ENCODE data around the gene ARHGAP28.

ARHGAP28 gene

DNA sequence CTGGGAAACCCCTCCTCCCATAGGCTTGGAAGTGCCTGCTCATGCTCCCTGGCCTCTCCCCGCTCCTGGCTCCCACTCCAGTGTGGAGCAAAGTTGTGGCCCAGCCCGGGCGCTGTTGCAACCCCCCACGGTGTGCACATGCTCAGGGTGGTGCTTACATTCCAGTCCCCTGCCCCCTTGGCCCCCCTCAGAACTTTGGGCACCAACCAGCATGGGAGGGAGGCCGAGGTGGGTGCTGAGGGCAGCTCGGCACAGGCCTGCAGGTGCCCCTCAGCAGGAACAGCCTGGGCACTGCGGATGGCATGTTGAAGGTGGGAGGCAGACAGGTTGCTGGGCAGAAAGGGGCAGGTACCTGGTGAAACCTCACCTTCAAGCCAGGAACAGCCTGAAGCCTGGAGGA, 125.3 kb downstream of the ARHGAP28 start:
- no peak overlapping the region for H2BK12ac ChIP-seq (ENCODE audit: low read length)

GRCh38 chr18:6855767-6856166, 126.3 kb downstream of the ARHGAP28 start:
- Histone ChIP-seq H2BK12ac (ENCODE audit: low read length) (no peak overlapping the region), H3K79me2 (ENCODE audit: control insufficient read depth, insufficient read depth, low read length, poor library complexity) (no peaks in the 10 kb centered on the region), H3K9me3 (ENCODE audit: insufficient read depth, low read depth, low read length) (peaks cover 6% of the 10 kb centered on the region), H2AK5ac (ENCODE audit: low read length) (no peak overlapping the region), H4K91ac (ENCODE audit: low read depth, low read length) (no peak overlapping the region), H3K36me3 (ENCODE audit: control insufficient read depth in 1 of 2, insufficient read depth in 2 of 2, low read length in 2 of 2) (peaks cover 14 to 23% of the 10 kb centered on the region in 2 experiments), H3K23ac (ENCODE audit: low read length) (no peak overlapping the region), H3K27me3 (ENCODE audit: insufficient read depth, low read length) (no peaks in the 10 kb centered on the region), H4K8ac (ENCODE audit: low read depth, low read length) (no peak overlapping the region), H3K14ac (ENCODE audit: low read length) (no peak overlapping the region), H4K12ac (ENCODE audit: low read depth, low read length) (no peak overlapping the region), H3K79me1 (ENCODE audit: low read length) (no peaks in the 10 kb centered on the region), H3K4me2 (ENCODE audit: low read length) (no peak overlapping the region), H3K9ac (ENCODE audit: low read length) (no peak overlapping the region), H3K4ac (ENCODE audit: low read depth, low read length) (no peak overlapping the region), H2BK120ac (ENCODE audit: insufficient read depth, low read length, poor library complexity) (no peak overlapping the region), H2BK5ac (ENCODE audit: low read depth, low read length, poor library complexity) (no peak overlapping the region), H3K4me1 (ENCODE audit: control insufficient read depth in 1 of 2, insufficient read depth in 2 of 2, low read length in 2 of 2) (no peaks in the 10 kb centered on the region), H2AFZ (ENCODE audit: insufficient read depth, low read length, poor library complexity) (no peak overlapping the region), H3K18ac (ENCODE audit: low read length) (no peak overlapping the region), H3K4me3 (ENCODE audit: low read depth, low read length) (no peak overlapping the region), H3K27ac (ENCODE audit: low read depth, low read length) (no peak overlapping the region)
- WGBS (ENCODE audit: extremely low coverage, insufficient coverage, insufficient read length), result no CpG with 5 or more reads among the region's 12 CpGs
- no peak for DNase-seq

More for the DNA sequence above, 125.3 kb downstream of the ARHGAP28 start:
- Histone ChIP-seq H3K4me2 (ENCODE audit: low read length) (no peak overlapping the region), H2AK5ac (ENCODE audit: low read length) (no peak overlapping the region), H3K4me1 (ENCODE audit: control insufficient read depth in 1 of 2, insufficient read depth in 2 of 2, low read length in 2 of 2) (no peaks in the 10 kb centered on the region), H3K79me1 (ENCODE audit: low read length) (no peaks in the 10 kb centered on the region), H2BK120ac (ENCODE audit: insufficient read depth, low read length, poor library complexity) (no peak overlapping the region), H4K8ac (ENCODE audit: low read depth, low read length) (no peak overlapping the region), H3K79me2 (ENCODE audit: control insufficient read depth, insufficient read depth, low read length, poor library complexity) (no peaks in the 10 kb centered on the region), H4K91ac (ENCODE audit: low read depth, low read length) (no peak overlapping the region), H3K36me3 (ENCODE audit: control insufficient read depth in 1 of 2, insufficient read depth in 2 of 2, low read length in 2 of 2) (peaks cover 14 to 21% of the 10 kb centered on the region in 2 experiments), H3K27ac (ENCODE audit: low read depth, low read length) (no peak overlapping the region), H2BK5ac (ENCODE audit: low read depth, low read length, poor library complexity) (no peak overlapping the region), H3K18ac (ENCODE audit: low read length) (no peak overlapping the region), H3K27me3 (ENCODE audit: insufficient read depth, low read length) (no peaks in the 10 kb centered on the region), H2AFZ (ENCODE audit: insufficient read depth, low read length, poor library complexity) (no peak overlapping the region), H3K14ac (ENCODE audit: low read length) (no peak overlapping the region), H3K23ac (ENCODE audit: low read length) (no peak overlapping the region), H4K12ac (ENCODE audit: low read depth, low read length) (no peak overlapping the region), H3K4ac (ENCODE audit: low read depth, low read length) (no peak overlapping the region), H3K4me3 (ENCODE audit: low read depth, low read length) (no peak overlapping the region), H3K9ac (ENCODE audit: low read length) (no peak overlapping the region), H3K9me3 (ENCODE audit: insufficient read depth, low read depth, low read length) (peaks cover 6% of the 10 kb centered on the region)
- no CpG with 5 or more reads among the region's 7 CpGs for WGBS (ENCODE audit: extremely low coverage, insufficient coverage, insufficient read length)
- no peak for DNase-seq

DNA sequence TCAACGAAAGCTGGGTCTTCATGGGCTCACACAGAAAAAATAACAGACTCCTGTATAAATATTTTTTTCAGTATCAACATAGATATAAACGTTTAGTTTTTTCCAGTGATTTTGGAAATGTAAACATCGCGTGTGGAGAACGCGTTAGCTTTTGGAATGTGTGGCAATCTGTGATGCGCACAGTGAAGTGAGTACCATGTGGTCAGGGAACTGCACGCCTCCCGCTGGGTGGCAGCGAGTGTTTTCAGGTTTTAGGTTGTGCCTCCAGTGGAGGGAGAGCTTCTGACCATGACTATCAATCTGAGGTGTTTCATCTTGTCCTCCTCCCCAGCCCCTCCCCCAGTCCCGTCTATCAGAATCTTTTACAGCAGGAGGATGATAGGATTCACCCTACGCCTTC, 127.8 kb downstream of the ARHGAP28 start:
- no peak for DNase-seq
- Histone ChIP-seq H3K4me2 (ENCODE audit: low read length) (no peak overlapping the region), H3K23ac (ENCODE audit: low read length) (no peak overlapping the region), H3K14ac (ENCODE audit: low read length) (no peak overlapping the region), H4K91ac (ENCODE audit: low read depth, low read length) (no peak overlapping the region), H3K4me3 (ENCODE audit: low read depth, low read length) (no peak overlapping the region), H3K79me2 (ENCODE audit: control insufficient read depth, insufficient read depth, low read length, poor library complexity) (no peaks in the 10 kb centered on the region), H3K36me3 (ENCODE audit: control insufficient read depth in 1 of 2, insufficient read depth in 2 of 2, low read length in 2 of 2) (peaks cover 17 to 28% of the 10 kb centered on the region in 2 experiments), H2AFZ (ENCODE audit: insufficient read depth, low read length, poor library complexity) (no peak overlapping the region), H3K27ac (ENCODE audit: low read depth, low read length) (no peak overlapping the region), H4K12ac (ENCODE audit: low read depth, low read length) (no peak overlapping the region), H2AK5ac (ENCODE audit: low read length) (no peak overlapping the region), H2BK120ac (ENCODE audit: insufficient read depth, low read length, poor library complexity) (no peak overlapping the region), H3K9ac (ENCODE audit: low read length) (no peak overlapping the region), H3K4ac (ENCODE audit: low read depth, low read length) (no peak overlapping the region), H3K9me3 (ENCODE audit: insufficient read depth, low read depth, low read length) (peaks cover 6% of the 10 kb centered on the region), H3K18ac (ENCODE audit: low read length) (no peak overlapping the region), H3K4me1 (ENCODE audit: control insufficient read depth in 1 of 2, insufficient read depth in 2 of 2, low read length in 2 of 2) (no peaks in the 10 kb centered on the region), H3K27me3 (ENCODE audit: insufficient read depth, low read length) (no peaks in the 10 kb centered on the region), H2BK12ac (ENCODE audit: low read length) (no peak overlapping the region), H3K79me1 (ENCODE audit: low read length) (no peaks in the 10 kb centered on the region), H4K8ac (ENCODE audit: low read depth, low read length) (no peak overlapping the region), H2BK5ac (ENCODE audit: low read depth, low read length, poor library complexity) (no peak overlapping the region)
- no CpG with 5 or more reads among the region's 12 CpGs for WGBS (ENCODE audit: extremely low coverage, insufficient coverage, insufficient read length)

- H3K4me2 ChIP-seq (ENCODE audit: low read length), result no peak overlapping the region
Measured at GRCh38 chr18:6859676-6860422, 130.3 kb downstream of the ARHGAP28 start.

More at GRCh38 chr18:6859676-6860422, 130.3 kb downstream of the ARHGAP28 start:
- Histone ChIP-seq H2BK12ac (ENCODE audit: low read length) (no peak overlapping the region), H3K79me2 (ENCODE audit: control insufficient read depth, insufficient read depth, low read length, poor library complexity) (no peaks in the 10 kb centered on the region), H4K8ac (ENCODE audit: low read depth, low read length) (no peak overlapping the region), H3K18ac (ENCODE audit: low read length) (no peak overlapping the region), H4K91ac (ENCODE audit: low read depth, low read length) (no peak overlapping the region), H3K27me3 (ENCODE audit: insufficient read depth, low read length) (no peaks in the 10 kb centered on the region), H2AFZ (ENCODE audit: insufficient read depth, low read length, poor library complexity) (no peak overlapping the region), H3K23ac (ENCODE audit: low read length) (no peak overlapping the region), H4K12ac (ENCODE audit: low read depth, low read length) (no peak overlapping the region), H2BK120ac (ENCODE audit: insufficient read depth, low read length, poor library complexity) (no peak overlapping the region), H3K9ac (ENCODE audit: low read length) (no peak overlapping the region), H3K4me3 (ENCODE audit: low read depth, low read length) (no peak overlapping the region), H3K79me1 (ENCODE audit: low read length) (no peaks in the 10 kb centered on the region), H2BK5ac (ENCODE audit: low read depth, low read length, poor library complexity) (no peak overlapping the region), H3K4ac (ENCODE audit: low read depth, low read length) (no peak overlapping the region), H3K27ac (ENCODE audit: low read depth, low read length) (no peak overlapping the region), H3K14ac (ENCODE audit: low read length) (no peak overlapping the region), H3K36me3 (ENCODE audit: control insufficient read depth in 1 of 2, insufficient read depth in 2 of 2, low read length in 2 of 2) (peaks cover 10 to 20% of the 10 kb centered on the region in 2 experiments), H3K9me3 (ENCODE audit: insufficient read depth, low read depth, low read length) (peaks cover 3% of the 10 kb centered on the region), H2AK5ac (ENCODE audit: low read length) (no peak overlapping the region), H3K4me1 (ENCODE audit: control insufficient read depth in 1 of 2, insufficient read depth in 2 of 2, low read length in 2 of 2) (no peaks in the 10 kb centered on the region)
- no peak for DNase-seq
- WGBS (ENCODE audit: extremely low coverage, insufficient coverage, insufficient read length), result no CpG with 5 or more reads among the region's 4 CpGs

All from trophoblast cell (in vitro differentiated cells and primary cell).